C1 segment of cervical spinal cord (tissue), 14 donors: ENCODE data around the gene INTS13.
"Not testable (repeated sequence)": the region's sequence is repeated elsewhere in the genome, so short reads cannot be mapped to it uniquely, and the experiment has no call there.

Experiments used
- DNase-seq, 14 donors: peaks; one replicate each; lab custom pipeline; 2025; lab: John Stamatoyannopoulos, UW

INTS13 gene

GRCh38 chr12:26937863-26938700 lies at the start of gene INTS13, which contains the start of gene FGFR1OP2:
Gene INTS13, minus strand, starts transcription at chr12:26937981. Its CDS starts 1,178 bp downstream, at chr12:26936803.
Gene FGFR1OP2, plus strand, starts transcription at chr12:26938470. Its CDS starts 15,689 bp downstream, at chr12:26954159.
- peak; percentile 93 to 99 (median 99) for DNase-seq

- no peak for DNase-seq
Measured at GRCh38 chr12:26982866-26983265, 45.1 kb upstream of the INTS13 start.

- no peak for DNase-seq
Measured at GRCh38 chr12:26979733-26980132, 42.0 kb upstream of the INTS13 start.

- no peak for DNase-seq
Measured at GRCh38 chr12:26978801-26979200, 41.0 kb upstream of the INTS13 start.

- DNase-seq: no peak
Measured at GRCh38 chr12:26976687-26977086, 38.9 kb upstream of the INTS13 start.

- DNase-seq: no peak
Measured at GRCh38 chr12:26971963-26972362, 34.2 kb upstream of the INTS13 start.

- no peak for DNase-seq
Measured at GRCh38 chr12:26970136-26970535, 32.4 kb upstream of the INTS13 start.

- DNase-seq: no peak
Measured at GRCh38 chr12:26966842-26967241, 29.1 kb upstream of the INTS13 start.

GRCh38 chr12:26963413-26963812 lies 25.6 kb upstream of the INTS13 start:
- no peak for DNase-seq

- no peak for DNase-seq
Measured at GRCh38 chr12:26961803-26962202, 24.0 kb upstream of the INTS13 start.

GRCh38 chr12:26961391-26961790 lies 23.6 kb upstream of the INTS13 start:
- DNase-seq: not testable (repeated sequence)

GRCh38 chr12:26954027-26954426 lies 16.2 kb upstream of the INTS13 start:
- DNase-seq: no peak

GRCh38 chr12:26953447-26953846 lies 15.7 kb upstream of the INTS13 start:
- DNase-seq: peak in 1 of 14 donors; percentile 6

- DNase-seq: no peak
Measured at GRCh38 chr12:26948309-26948708, 10.5 kb upstream of the INTS13 start.

GRCh38 chr12:26941215-26941594 lies 3.4 kb upstream of the INTS13 start:
- no peak for DNase-seq

- no peak for DNase-seq
Measured at GRCh38 chr12:26940516-26941214, 2.9 kb upstream of the INTS13 start.

GRCh38 chr12:26939953-26940352 lies 2.2 kb upstream of the INTS13 start:
- no peak for DNase-seq

GRCh38 chr12:26939192-26939832 lies 1.5 kb upstream of the INTS13 start:
- DNase-seq: peak in 1 of 14 donors; percentile 10

GRCh38 chr12:26938701-26939062 lies 901 bp upstream of the INTS13 start:
- no peak for DNase-seq

- no peak for DNase-seq
Measured at GRCh38 chr12:26937443-26937862, 328 bp downstream of the INTS13 start.

GRCh38 chr12:26936559-26937442 lies 980 bp downstream of the INTS13 start:
- no peak for DNase-seq
